ENCODE data around the gene GLYATL1. TPM values are rescaled to one million over a fixed set of nuclear protein-coding genes. Genes with fewer than 3 reads are reported as not detected.

Gene GLYATL1
- total RNA-seq, 1 experiment from 2014 or later: not detected

DNA sequence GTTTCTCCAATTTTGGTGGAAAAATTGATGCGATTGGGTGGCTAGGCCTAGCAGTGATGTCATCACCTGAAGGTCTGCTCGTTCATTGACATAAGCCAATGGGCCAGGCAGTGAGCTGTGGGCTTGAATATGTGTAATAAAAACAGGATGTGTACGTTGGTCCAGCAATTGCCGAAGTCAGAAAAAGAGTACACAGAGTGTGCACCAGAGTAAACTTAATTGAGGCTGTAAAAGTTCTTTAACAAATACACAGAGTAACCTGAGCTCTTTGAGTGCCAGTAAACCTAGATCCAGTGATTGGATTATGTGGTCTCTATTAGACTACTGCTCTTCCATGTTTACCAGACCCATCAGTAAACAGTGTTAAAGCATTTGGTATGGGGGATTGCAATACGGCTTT is 13.0 kb upstream of the GLYATL1 start:
- no peak for DNase-seq (ENCODE audit: extremely low read depth, low read depth)

DNA sequence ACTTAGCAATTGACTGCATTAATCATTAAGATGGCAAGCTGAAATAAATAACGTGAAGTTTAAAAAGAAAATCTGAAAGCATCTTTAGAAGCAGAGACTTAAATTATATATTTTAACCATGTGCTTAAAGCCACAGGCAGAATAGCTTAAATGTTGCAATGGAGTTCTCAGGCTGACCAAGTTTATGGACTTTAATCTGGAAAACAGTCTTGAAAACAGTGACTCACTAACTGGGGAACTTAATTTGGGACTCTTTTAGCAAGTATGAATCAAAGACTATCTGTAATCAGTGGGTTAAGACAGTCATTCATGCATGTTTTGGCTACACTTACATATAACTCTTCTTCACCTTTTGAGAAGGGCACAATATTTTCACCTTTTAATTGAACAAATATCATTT is 12.6 kb upstream of the GLYATL1 start:
- DNase-seq (ENCODE audit: extremely low read depth, low read depth): no peak

DNA sequence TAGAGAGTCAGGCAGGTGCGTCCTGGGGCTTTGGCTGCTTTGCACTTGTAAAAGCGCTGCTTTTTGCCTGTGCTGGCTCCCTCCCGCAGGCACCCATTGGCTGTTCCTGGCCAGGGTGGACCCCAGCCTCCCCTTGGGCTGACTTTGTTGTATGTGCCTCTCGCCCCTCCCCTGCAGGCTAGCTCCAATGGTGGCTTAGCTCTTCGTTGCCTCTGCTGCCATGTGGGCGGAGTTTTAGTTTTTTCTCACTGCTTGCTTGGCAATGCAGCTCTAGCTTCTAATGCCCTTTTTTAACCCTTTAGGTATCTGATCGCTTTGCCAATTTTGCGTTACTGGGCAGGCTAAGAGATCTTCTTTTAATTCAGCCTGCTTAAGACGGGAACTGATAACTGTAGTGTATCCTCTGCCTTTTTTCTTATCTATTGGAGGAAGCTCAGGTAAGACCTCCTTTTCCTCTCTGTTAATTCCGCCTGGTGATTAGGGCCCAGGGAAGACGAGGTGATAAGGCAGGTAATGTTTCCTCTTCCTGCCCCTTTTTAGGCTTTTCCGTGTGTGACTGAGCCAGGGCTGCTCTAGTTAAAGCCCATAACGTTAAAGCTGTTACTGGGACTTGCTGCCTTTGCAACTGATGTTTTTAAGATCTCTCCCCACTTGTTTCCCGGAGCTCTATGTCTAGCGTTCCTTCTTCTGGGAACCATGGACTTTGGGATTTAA is 11.7 kb upstream of the GLYATL1 start:
- no peak for DNase-seq (ENCODE audit: extremely low read depth, low read depth)

DNA sequence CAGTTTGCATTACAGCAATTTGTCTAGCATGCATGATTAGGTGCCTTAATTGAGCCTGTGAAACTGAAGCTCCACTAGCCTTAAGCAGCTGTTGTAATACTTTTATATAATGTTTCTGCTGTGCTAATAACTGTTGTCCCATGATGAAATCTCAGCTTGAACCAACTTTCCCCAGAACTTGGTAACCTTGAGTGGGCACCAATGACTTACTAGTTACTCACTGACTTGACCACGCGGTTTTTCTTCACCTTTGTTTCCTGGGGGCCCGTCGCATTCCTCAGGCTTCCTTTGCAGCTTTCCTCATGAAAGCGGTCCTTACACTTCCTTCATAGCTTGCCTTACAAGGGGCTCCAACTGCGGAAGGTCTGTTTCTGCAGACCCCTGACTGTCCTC is 11.2 kb upstream of the GLYATL1 start:
- DNase-seq (ENCODE audit: extremely low read depth, low read depth): no peak

DNA sequence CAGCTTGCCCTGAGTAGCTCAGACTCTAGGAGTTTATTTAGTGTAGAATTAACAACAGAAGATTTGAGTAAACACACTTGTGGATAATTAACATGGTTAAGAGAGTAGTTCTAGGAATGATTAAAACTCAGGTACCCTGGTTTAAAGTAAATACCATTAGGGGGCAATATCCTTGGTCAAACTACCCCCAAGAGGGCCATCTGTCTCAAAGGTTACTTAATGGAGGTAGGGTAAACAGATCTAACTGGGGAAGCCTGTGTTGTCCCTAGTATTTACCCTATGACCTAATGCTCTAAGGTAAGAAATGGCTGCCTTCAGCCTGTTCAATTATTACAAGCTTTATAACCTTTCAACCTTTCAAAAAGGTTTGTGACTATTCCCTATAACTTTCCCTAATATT is 10.6 kb upstream of the GLYATL1 start:
- DNase-seq (ENCODE audit: extremely low read depth, low read depth): no peak

DNA sequence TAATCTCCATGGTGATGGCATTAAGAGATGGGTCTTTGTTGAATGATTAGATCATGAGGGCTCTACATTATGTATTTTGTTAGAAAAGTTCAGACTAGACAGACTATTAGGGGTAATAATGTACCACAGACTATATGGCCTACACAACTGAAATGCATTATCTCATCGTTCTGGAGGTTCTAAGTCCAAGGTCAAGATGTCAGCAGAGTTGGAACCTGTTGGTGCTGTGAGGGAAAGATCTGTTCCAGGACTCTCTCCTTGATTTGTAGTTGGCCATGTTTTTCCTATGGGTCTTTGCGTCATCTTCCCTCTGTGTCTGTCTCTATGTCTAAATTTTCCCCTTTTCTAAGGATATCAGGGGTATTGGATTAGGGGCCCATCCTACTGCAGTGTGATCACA is 8.4 kb upstream of the GLYATL1 start:
- no peak for DNase-seq (ENCODE audit: extremely low read depth, low read depth)

DNA sequence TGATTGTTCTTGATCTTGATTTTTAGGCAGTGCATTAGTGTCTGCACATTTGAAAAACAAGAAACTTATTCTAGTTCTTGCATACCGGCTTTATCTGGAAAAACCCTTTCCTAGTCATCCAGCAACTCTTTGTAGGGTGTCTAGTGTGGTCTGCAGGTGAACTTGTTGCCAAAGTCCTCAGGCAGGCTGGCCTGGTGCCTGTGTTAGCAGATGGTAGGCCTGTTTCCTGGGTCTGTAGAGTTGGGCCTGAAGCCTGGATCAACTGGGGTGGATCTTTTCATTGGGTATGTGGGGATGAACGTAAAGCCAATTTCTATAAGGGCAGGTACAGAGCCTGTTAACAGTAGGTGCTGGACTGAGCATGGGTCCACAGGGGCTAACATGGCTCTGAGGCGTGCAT is 5.6 kb upstream of the GLYATL1 start:
- DNase-seq (ENCODE audit: extremely low read depth, low read depth): no peak

DNA sequence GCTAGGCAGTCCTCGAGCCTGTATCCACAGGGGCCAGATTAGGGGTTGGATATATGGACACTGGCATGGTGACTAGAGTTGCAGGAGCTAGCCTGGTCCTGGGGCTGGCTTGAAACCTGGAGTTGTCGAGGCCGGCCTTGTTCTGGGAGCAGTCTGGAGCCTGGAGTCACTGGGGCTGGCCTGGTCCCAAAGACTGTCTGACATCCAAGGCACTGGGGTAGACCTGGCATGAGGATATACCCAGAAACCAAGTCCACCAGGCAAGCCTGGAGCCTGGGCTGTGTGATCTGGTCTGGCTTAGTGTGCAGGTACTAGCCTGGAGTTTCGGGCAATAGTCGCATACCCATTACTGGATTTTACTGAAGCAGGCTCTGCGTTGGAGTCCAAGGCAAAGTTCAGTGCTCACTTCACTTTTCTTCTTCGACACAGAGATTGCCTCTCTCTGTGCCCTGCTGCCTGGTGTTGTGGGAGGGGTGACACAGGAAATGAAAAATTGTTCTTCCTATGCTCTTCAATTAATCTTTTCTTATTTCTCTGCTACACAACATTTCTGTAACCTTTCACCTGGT is 4.3 kb upstream of the GLYATL1 start:
- DNase-seq (ENCODE audit: extremely low read depth, low read depth): no peak

DNA sequence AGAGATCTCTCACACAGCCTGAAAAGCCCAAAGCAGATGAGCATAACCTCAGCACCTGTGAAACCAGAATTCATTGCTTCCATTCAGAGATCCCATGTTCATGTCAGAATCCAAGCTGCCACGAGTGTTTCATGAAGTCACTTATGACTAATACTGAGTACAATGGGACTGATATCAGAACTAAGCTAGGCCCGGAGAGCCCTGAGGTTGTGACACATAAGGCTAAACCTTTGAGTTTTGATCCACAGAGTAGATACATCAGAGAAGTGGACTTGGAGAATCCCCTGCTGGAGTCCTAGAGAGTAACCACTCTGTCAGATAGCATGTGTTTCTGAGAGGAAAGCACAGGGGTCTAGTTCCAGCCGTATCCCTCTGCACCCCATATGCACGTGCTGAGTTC is 890 bp upstream of the GLYATL1 start:
- DNase-seq (ENCODE audit: extremely low read depth, low read depth): no peak

DNA sequence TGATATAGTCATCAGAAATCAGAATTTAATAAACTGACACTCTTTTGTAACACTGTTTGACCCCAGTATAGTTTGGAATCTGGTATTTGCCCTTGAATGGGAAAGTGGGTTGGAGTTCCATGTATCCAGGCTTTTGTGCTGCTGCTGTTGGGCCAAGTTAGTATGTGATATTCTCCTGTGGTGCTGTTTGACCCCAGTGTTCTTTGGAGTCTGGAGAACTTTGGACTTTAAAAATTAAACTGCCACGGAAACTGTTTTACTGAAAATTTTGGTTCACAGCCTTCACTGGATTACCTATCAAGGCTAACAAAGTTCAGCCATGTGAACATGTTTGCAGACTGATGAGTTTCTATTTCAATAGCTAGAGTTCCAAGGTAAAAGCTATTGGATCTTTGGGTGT is 740 bp downstream of the GLYATL1 start:
- DNase-seq (ENCODE audit: extremely low read depth, low read depth): no peak

DNA sequence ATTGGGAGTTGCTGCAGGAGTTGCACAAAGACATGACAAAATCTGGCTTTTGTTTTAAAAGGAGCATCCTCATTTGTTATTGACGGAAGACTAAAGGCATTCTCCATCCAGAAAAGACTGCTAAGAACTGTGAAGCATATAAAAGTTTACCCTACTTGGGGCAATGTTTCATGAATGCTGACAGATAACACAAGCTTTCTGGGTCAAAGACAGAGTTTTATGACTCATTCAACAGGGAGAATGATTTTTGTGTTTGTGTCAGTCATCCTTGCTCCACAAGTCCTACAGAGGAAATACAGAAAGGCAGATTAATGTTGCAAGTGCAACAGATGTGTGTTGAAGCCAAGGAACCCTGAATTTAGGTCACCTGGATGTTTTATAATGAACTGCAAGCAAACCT is 2.5 kb downstream of the GLYATL1 start:
- no peak for DNase-seq (ENCODE audit: extremely low read depth, low read depth)

DNA sequence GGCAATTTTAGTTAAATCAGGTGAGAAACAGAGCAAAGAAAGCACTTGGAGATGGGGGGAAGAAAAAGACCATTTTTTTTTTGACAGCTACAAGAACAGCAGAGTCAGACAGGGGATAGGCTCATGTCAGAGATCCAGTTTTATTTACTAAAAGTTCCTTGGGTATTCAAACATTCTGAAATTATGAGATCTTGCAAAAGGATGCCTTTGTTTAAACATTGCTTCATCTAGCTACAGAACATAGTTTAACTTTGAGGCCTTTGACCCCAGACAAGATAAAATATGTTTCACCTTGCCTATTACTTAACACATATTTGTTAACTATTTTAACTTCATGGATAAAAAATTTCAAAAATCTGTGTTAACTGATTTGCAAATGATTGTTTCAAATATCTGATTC is 6.4 kb downstream of the GLYATL1 start:
- no peak for DNase-seq (ENCODE audit: extremely low read depth, low read depth)

DNA sequence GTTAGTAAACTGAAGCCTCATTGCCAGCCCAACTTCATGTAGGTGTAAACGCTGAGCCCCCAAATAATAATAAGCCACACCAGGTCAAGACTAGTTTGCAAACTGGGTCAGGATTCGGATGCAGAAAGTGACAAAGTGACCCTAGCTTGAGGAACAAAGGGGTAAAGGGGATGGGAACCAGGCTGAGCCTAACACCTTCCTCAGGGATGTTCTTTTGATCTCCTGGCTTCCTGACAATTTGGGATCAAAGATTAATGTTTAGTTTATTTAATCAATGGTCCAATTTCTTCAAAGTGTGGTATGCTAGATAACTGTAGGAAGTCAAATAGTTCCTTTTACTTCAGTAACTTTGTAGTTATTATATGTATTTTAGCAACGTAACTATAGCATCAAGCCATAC is 9.9 kb downstream of the GLYATL1 start:
- DNase-seq (ENCODE audit: extremely low read depth, low read depth): no peak

DNA sequence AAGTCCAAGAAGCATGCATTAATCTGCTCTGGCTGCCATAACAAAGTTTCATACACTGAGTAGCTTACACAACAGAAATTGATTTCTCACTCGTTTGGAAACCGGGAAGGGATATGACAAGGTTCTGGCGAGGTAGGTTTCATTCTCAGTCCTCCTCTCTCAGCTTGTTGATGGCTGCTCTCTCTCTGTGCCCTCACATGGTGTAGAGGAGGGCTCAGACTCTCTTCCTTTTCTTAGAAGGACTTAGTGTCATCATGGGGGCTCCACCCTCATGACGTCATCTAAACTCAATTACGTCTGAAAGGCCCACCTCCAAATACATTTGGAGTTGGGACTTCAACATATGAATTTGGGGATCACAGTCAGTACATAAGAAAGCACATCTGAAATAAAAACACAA is 18.6 kb downstream of the GLYATL1 start:
- no peak for DNase-seq (ENCODE audit: extremely low read depth, low read depth)

DNA sequence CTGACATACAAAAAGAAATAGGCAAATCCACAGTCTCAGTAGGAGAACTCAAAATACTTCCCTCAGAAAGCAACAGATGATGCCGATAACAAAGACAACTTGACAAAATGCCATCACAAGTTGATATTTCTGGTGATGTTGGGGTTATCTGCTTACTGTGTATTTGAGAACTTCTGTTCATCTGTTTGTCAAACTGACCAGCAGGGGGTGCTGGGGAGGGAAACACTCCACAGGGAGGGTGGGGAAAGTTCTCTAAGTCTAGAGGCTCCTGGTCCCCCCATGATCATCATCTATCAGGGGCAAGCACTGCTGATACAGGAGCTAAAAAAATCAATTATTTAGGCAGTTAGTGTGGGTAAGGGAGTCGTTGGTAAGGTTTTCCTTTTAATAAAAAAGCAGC is 19.2 kb downstream of the GLYATL1 start:
- no peak for DNase-seq (ENCODE audit: extremely low read depth, low read depth)

DNA sequence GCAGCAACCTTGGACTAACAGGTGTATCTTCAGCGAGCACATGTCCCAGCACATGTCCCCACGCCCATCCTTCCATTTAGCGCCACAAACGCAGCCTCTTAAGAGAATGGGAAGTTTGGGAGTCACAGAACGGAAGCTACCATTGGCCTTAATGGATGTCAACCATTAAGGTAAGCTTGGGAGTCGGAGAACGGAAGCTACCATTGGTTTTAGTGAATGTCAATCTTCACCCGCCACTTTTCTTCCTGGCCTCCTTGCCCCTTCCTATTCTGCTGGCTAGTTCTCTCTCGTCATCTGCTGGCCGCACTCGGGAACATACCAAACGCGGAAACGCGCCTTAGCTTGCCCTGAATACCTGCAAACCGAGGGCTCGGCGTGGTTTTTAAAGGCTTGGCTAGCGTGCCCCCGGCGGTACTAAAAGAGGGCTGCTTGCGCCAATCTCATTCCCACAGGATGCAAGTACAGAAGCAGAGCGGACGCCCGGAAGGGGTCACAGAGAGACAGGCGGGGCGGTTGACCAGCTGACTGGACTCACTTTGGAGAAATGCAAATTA is 24.3 kb downstream of the GLYATL1 start:
- DNase-seq (ENCODE audit: extremely low read depth, low read depth): no peak

DNA sequence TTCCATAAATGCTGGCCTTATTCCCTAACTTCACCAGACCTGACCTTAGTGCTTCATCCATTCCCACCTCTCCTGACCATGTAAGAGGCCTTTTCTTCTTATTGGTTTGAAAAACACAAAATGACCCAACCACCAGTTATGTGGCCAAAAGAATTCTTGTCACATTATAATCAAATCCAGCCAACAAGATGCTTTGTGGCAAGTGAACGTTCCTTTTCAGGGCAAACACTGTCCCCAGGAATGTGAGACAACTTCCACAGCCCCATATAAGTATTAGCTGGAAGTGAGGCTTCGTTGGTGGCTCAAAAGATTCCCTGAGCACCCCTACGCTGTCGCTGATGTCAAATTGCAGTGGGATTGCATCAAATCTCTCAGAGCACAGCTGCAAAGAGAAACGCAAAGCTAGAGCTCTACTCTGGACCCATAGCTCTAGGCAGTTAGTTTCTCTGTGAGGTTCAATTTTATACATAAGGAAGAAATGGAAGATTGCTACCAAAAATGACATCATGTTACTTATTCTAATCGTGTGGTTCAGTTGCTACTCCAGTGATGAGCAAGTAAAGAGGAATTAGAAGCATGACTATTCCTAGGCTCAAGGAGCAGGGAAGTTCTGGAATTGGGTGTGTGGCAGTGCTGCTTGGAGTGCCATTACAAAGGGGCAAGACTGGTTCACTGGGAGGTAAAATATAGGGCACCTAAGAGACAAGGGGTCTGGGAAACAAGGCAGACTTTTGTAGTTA is 26.1 kb downstream of the GLYATL1 start:
- DNase-seq (ENCODE audit: extremely low read depth, low read depth): no peak

DNA sequence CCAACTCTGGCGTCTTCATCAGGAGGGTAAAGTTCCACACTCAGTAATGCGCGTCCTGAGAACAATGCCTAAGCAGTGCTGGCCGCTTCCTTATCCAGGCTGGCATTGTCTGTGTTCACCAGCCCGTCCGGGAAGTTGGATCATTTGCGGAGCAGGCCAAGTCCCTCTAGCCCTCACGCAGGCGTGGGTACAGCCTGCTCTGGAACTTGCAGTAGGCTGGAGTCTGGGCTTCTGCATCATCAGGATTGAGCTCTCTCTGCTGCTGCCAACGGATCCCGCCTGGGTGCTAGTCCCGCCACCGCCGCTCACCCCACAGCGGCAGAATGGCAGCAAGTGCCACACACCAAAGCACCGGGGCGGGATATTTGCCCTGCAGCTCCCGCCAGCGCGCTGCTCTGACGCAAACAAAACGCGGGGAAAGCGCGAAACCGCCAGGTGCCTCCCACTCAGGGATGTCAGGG is 29.0 kb downstream of the GLYATL1 start:
- DNase-seq (ENCODE audit: extremely low read depth, low read depth): no peak

DNA sequence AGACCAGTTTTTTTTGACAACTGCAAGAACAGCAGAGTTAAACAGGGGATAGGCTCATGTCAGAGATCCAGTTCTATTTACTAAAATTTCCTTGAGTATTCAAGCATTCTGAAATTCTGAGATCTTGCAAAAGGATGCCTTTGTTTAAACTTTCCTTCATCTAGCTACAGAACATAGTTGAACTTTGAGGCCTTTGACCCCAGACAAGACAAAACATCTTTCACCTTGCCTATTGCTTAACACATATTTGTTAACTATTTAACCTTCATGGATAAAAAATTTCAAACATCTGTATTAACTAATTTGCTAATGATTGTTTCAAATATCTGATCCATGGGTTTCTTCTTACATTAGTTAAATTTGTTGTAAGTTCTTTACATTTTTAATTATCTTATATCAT is 38.2 kb downstream of the GLYATL1 start:
- DNase-seq (ENCODE audit: extremely low read depth, low read depth): no peak

DNA sequence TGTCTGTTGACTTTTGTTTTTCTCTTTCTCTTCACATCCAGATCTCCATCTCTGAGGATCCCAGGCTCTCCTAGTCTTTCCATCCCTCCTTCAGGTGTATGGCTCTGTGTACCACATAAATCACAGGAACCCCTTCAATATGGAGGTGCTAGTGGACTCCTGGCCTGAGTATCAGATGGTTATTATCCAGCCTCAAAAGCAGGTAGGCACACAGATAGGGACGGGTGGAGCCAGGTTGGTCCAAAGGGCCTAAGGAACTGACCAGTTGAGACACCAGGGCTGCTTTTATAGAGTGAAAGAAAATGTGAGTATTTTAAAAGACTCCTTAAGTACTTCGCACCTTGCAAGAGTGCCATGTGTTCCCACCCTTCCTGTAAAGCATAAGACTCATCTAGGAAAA is 39.9 kb downstream of the GLYATL1 start:
- DNase-seq (ENCODE audit: extremely low read depth, low read depth): no peak

DNA sequence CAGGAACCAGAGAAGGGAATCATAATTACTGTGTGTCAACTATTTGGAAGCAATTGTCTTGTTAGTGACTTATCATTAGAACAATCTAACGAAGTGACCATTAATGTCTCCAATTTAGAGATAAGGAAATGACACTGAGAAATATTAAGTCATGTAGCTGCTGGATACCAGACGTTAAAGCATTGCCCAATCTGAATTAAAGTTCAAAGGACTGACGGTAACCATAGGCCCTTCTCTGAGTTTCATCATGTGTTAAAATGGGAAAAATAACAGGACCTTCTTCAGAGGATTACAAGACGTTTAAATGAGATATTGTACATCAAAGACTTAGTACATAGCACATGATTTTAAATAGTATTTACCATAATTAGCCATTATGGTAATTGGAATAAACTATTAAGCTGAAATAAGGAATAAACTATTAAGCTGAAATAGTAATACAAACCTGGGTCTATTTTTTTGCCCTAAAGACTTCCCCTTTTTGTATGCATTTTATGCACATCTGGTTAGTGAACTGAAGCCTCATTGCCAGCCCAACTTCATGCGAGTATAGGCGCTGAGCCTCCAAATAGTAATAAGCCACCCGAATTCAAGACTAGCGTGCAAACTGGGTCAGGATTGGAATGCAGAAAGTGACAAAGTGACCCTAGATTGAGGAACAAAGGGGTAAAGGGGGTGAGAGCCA is 41.0 kb downstream of the GLYATL1 start:
- DNase-seq (ENCODE audit: extremely low read depth, low read depth): no peak
